G401.6 (cell line): ENCODE results near the gene APBB2.

Source experiments
- FAIRE-seq: peaks from 2 replicates; lab custom pipeline; 2012; peaks lifted over from hg19 to GRCh38; lab: Jason Lieb, UNC

The APBB2 gene

DNA sequence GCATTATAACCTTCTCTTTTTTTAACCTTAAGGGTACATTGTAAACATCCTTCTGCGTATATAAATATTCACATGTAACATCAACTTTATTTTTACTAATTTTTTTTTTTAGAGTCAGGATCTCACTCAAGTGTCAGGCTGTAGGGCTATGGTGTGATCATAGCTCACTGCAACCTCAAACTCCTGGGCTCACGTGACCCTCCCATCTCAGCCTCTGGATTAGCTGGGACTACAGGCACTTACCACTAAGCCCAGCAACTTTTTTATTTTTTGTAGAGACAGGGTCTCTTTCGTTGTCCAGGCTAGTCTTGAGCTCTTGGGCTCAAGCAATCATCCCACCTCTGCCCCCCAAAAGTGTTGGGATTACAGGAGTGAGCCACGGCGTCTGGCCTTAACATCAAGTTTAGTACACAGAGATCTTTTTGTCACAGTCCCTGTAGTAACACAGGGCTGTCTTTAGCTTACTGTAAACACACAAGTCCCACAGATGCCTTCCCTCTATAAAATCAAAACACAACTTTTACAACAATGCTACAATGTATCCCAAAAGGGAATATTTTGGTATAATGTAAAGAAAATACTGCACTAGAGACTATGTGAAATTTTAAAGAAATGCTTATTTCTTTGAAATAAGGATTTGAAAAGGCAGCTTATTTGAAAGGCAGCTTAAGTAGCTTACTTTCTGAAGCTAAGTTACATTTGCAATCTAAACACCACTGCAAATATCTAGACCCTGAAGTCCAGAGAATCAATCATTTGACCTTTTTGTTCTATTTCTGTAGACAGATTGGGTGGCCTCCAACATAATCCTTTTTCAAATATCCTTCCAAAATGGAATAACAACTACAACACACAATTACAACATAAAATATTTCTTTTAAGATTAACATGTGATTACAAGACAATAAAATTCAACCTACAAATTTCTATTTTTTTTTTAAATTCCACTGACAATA lies 116.0 kb downstream of the APBB2 start:
- peak; percentile 45 for FAIRE-seq

DNA sequence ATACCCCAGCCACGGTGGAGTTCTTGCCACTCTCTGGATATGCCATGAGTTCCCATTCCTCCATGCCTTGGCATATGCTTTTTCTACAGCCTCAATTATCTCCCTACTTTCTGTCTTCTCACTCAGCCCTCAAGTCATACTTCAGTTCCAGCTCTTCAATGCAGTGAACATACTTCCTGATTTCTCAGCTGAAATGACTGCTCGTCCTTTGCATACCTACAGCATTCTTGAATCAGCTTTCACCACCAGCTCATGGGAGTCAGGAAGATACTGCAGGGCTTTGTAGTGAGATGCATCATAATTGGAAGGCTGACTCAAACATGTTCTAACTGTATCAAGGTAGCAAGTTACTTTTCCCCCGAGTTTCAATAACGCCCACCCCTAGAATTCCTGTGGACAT lies 118.4 kb downstream of the APBB2 start:
- FAIRE-seq, result no peak

DNA sequence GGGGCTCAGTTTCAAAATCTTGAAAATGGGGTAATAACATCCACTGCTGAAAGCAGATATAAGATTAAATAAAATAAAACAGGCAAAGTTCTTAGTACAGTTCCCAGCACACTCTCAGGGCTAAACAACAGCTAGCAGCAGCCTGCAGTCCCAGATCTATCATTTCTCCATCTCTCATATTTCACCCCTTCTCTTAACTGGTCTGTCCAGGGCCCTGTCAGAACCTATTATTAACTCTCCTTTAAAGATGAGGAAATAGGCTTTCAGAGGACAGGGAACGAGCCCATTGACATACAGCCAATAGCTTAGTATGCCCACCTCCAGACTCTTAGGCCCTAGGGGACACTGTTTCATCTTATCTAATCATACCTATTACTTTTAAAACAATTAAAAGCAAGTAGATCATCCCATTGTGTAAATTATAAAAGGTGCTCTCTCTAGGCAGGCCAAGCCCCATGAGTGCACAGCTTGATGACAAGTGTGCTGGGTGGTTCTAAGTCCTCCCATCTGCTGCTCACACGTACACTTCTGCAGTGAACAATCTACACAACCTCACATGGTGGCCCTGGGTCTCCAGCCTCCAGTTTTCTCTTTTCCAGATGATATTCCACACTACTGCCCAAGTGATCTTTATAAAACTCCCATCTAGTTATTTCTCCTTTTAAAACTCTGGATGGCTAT lies 119.0 kb downstream of the APBB2 start:
- FAIRE-seq, result no peak

- FAIRE-seq, result no peak
These were observed 122.2 kb downstream of the APBB2 start for GRCh38 chr4:41092128-41092527.

DNA sequence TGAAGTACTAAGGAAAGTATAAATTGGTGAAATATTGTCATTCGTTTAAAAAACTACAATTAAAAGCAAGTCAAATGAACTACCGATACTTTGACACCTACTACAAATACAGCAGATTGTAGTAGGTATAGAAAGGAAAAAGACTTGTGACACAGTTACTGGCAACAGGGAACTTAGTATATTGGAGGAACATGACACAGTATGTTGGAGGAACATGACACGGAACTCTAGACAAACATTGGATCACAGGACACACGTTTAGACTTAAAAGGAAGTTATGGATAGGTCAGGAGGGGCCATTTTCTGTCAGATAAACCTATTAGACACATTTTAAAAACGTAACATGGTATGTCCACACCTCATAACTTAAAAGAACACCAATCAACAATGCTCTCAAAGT lies 132.5 kb downstream of the APBB2 start:
- no peak for FAIRE-seq

DNA sequence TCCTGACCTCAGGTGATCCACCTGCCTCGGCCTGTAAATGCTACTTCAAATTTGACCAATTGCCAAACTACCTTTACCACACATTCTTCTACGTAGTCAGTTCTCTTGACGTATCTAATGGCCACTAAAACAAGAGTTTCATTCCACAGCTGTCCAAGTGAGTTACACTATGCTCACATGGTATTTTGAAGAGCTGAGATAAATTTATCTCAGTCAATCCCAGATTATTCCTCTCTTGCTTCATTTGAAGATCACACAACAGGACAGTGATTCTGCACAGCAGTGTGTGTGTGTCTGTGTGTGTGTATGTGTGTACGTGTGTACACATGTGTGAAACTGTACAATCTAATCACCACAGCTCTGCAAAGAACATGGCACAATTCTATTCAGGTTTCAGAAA lies 133.4 kb downstream of the APBB2 start:
- FAIRE-seq, result no peak

DNA sequence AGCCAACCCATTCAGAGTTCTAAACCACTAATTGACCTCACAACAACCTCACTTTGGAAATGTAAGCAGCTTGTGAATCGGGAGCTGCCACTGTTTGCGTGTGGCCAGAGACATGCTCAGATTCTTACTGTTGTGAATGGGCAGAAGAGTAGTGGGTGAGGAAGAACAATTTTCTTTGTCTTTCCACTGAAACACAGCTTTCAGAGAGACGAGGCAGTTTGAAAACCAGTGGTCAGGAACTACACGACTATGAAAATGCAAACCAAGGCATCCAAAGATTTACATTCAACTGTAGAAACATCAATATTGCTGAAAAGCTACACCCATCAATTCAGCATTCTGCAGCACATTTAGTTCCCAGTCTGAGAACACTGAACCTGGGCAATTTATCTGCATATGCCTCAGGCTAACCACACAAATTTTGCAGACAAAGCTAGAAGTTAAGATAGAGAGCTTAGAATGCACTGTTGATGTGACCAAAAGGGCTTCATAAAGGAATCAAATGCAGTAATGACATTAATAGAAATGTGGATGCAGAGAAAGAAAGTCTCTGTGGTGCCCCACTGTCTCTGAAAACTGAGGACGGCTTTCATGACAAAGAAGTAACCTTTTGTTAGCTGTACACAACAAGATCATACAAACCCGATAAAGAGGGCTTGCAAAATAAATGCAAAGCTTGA lies 134.3 kb downstream of the APBB2 start:
- no peak for FAIRE-seq

DNA sequence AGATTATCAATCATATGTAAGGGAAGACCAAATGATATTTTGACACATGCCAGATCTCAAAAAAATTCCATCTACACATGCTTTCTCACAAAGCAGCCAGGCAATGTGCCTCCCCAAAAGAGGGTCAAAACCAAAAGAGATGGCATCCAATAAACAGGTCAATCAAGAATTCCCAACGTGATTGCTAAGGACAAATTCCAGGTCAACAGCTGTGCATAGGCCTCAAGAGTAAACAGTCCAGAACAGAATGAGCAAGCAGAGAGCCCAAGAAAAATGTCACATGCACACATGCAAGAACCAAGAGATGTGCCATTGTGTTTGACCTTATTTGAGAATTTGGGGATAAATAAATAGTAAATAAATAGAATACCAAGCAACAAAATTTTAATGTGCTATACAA lies 136.7 kb downstream of the APBB2 start:
- FAIRE-seq, result no peak

DNA sequence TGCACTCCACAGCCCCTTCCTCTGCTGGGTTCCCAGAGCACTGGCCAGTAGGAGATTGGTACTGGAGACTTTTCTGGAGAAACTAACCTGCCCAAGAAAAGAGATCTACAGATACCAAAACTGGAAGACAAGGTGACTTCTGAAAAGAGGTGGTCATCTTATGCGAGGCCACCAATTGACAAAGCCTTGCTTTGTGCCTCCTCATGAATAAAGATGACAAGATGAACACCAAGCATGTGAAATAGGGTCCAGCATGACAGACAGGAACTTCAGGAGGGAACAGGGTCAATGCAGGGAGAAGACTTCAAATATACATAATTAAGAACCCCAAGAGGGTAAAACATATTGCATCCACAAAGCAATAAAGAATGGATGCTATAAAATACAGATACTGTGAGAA lies 137.9 kb downstream of the APBB2 start:
- no peak for FAIRE-seq

- FAIRE-seq, result no peak
These were observed 140.1 kb downstream of the APBB2 start for GRCh38 chr4:41074215-41074614.

GRCh38 chr4:41072021-41072777 lies 142.1 kb downstream of the APBB2 start:
- no peak for FAIRE-seq

GRCh38 chr4:41070516-41071281 lies 143.6 kb downstream of the APBB2 start:
- FAIRE-seq, result no peak

DNA sequence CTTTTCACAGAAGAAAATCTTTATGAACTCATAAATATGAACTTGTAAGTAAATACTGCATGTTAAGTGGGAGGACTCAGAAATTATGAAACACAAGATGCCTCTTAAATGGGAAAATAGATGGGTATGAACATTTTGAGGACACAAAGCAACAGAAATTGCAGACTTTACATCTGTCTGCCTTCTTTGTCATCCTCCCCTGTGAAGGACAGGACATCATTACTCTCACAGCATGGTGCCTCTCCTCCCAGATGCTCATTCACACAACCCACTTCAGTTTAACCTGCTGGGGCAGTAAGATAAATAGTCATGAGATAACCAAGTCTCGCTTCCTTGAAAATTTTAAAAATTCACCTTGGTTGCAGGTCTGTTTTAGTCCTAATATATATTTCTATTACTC lies 144.5 kb downstream of the APBB2 start:
- no peak for FAIRE-seq

- no peak for FAIRE-seq
These were observed 145.1 kb downstream of the APBB2 start for GRCh38 chr4:41069257-41069656.

DNA sequence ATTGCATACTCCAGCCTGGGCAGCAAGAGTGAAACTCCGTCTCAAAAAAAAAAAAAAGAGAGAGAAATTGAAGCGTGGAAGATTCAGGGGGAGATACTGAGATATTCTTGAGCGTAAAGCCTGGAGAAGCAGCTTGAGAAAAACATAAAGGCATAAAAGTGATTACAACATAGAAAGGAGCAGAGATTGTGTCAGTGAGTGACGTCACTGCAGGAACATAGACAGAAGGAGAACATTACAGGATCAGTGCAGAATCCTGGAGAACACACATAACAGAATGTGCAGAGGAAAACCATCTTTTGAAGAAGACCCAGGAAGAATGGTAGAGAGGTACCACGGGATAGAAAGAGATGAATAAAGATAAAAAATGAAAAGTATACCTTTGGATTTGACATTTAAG lies 147.0 kb downstream of the APBB2 start:
- no peak for FAIRE-seq

DNA sequence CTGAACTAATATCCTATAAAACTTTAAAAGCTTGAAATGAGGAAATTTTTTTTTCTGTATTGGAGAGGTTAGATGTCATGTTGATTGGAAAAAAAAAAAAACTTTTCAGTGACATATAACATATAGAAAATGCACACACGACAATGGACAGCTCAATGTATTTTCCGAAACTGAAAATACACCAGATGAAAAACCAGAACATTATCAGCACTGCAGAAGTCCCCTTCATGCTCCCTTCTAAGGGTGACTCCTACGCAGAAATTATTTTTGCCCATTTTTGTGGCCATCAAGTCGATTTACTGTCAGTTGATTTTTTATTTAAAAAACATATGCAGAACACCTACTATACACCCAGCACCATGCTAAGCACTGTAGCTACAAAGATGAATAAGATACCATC lies 148.3 kb downstream of the APBB2 start:
- FAIRE-seq, result no peak

GRCh38 chr4:41065434-41066006 lies 148.8 kb downstream of the APBB2 start:
- no peak for FAIRE-seq

DNA sequence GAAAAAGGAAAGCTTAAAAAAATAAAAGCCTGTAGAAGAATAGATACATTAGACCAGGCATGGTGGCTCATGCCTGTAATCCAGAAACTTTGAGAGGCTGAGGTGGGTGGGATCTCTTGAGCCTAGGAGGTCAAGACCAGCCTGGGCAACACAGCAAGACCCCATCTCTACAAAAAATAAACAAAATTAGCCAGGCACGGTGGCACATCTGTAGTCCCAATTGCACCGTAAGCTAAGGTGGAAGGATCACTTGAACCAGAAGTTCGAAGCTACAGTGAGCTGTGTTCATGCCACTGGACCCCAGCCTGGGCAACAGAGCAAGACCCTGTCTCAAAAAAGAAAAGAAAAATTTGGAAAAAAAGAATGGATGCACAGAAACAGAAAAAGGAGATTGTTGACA lies 149.4 kb downstream of the APBB2 start:
- FAIRE-seq, result no peak

- no peak for FAIRE-seq
These were observed 152.7 kb downstream of the APBB2 start for GRCh38 chr4:41061482-41062185.
